WTC11 (cell line): ENCODE measurements around the gene ZDHHC14.

Experiments used
- NR2C2 ChIP-seq: sonication (generic); formaldehyde crosslinking; IDR thresholded peaks from 2 replicates; pipeline ENCODE4 v1.8.0; 2022; ENCODE audit warnings: mild to moderate bottlenecking, missing genetic modification reagents
- TF ChIP-seq, protein P1 (sequence below): sonication (generic); formaldehyde crosslinking; conservative IDR thresholded peaks from 2 replicates; pipeline ENCODE4 v1.8.1; 2022; ENCODE audit warnings: mild to moderate bottlenecking, missing genetic modification reagents

- TF ChIP-seq, protein P1, sequence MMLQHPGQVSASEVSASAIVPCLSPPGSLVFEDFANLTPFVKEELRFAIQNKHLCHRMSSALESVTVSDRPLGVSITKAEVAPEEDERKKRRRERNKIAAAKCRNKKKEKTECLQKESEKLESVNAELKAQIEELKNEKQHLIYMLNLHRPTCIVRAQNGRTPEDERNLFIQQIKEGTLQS (CRISPR knock-in tag): no peak
- TF ChIP-seq NR2C2 (CRISPR knock-in tag): no peak
These were observed 129.6 kb downstream of the ZDHHC14 start for GRCh38 chr6:157510323-157511188.
